Muscle layer of duodenum (tissue), 2 donors: Measurements from ENCODE around the gene ATG4B.
"Not testable (repeated sequence)": the region's sequence is repeated elsewhere in the genome, so short reads cannot be mapped to it uniquely, and the experiment has no call there.

ENCODE experiments used
- H3K27ac ChIP-seq: one replicate; pipeline ENCODE4 v1.7.0; 2013; ENCODE audit warnings: mild to moderate bottlenecking, low read length
- H3K27me3 ChIP-seq: one replicate; pipeline ENCODE4 v1.7.0; 2013; ENCODE audit warnings: low read depth, mild to moderate bottlenecking, control low read depth, low read length
- H3K36me3 ChIP-seq, 2 donors: one replicate each; pipeline ENCODE4 v1.7.0; 2013; ENCODE audit warnings: low read length in 2 of 2, control low read depth in 1 of 2, mild to moderate bottlenecking in 1 of 2; ENCODE audit not compliant: insufficient read depth in 2 of 2, control insufficient read depth in 1 of 2
- H3K4me1 ChIP-seq, 2 donors: one replicate each; pipeline ENCODE4 v1.7.0; 2013; ENCODE audit warnings: low read length in 2 of 2, mild to moderate bottlenecking in 2 of 2, control low read depth in 1 of 2, moderate library complexity in 1 of 2; ENCODE audit not compliant: insufficient read depth in 2 of 2, control insufficient read depth in 1 of 2
- H3K4me3 ChIP-seq, 2 donors: one replicate each; pipeline ENCODE4 v1.7.0; 2013; ENCODE audit warnings: low read length in 2 of 2, low read depth in 1 of 2, mild to moderate bottlenecking in 1 of 2
- H3K9me3 ChIP-seq, 2 donors: one replicate each; pipeline ENCODE4 v1.7.0; 2013; ENCODE audit warnings: low read length in 2 of 2, control low read depth in 1 of 2, mild to moderate bottlenecking in 1 of 2; ENCODE audit not compliant: control insufficient read depth in 1 of 2
- donor health status: healthy.

Gene ATG4B

GRCh38 chr2:241658296-241658695, 20.8 kb downstream of the ATG4B start:
- H3K27me3 ChIP-seq = no peaks in the 10 kb centered on the region
- no peak overlapping the region for H3K27ac ChIP-seq
- no peaks in the 10 kb centered on the region for H3K4me1 ChIP-seq
- peaks cover 56 to 75% of the 10 kb centered on the region in 2 donors for H3K36me3 ChIP-seq
- H3K9me3 ChIP-seq = no peaks in the 10 kb centered on the region
- H3K4me3 ChIP-seq = no peak overlapping the region

GRCh38 chr2:241659150-241659739, 21.8 kb downstream of the ATG4B start:
- Histone ChIP-seq H3K27ac (no peak overlapping the region), H3K27me3 (no peaks in the 10 kb centered on the region), H3K4me1 (no peaks in the 10 kb centered on the region), H3K4me3 (no peak overlapping the region), H3K36me3 (peaks cover 56 to 72% of the 10 kb centered on the region in 2 donors), H3K9me3 (no peaks in the 10 kb centered on the region)

GRCh38 chr2:241660593-241661213, 23.2 kb downstream of the ATG4B start:
- Histone ChIP-seq H3K27me3 (no peaks in the 10 kb centered on the region), H3K4me1 (no peaks in the 10 kb centered on the region), H3K4me3 (no peak overlapping the region), H3K36me3 (peaks cover 43 to 57% of the 10 kb centered on the region in 2 donors), H3K9me3 (no peaks in the 10 kb centered on the region), H3K27ac (no peak overlapping the region)

GRCh38 chr2:241662731-241663130, 25.2 kb downstream of the ATG4B start:
- not testable (repeated sequence) for H3K27ac ChIP-seq, H3K9me3 ChIP-seq
- peaks cover 43 to 58% of the 10 kb centered on the region in 2 donors for H3K36me3 ChIP-seq

GRCh38 chr2:241665731-241666440, 28.4 kb downstream of the ATG4B start:
- H3K36me3 ChIP-seq = peaks cover 40 to 55% of the 10 kb centered on the region in 2 donors
- no peaks in the 10 kb centered on the region for H3K27me3 ChIP-seq
- no peaks in the 10 kb centered on the region for H3K9me3 ChIP-seq
- H3K4me1 ChIP-seq = no peaks in the 10 kb centered on the region
- H3K4me3 ChIP-seq = no peak overlapping the region
- no peak overlapping the region for H3K27ac ChIP-seq

More at GRCh38 chr2:241662731-241663130, 25.2 kb downstream of the ATG4B start:
- H3K4me3 ChIP-seq, H3K4me1 ChIP-seq, H3K27me3 ChIP-seq: not testable (repeated sequence)

- Histone ChIP-seq H3K27me3 (no peaks in the 10 kb centered on the region), H3K36me3 (peaks cover 32 to 55% of the 10 kb centered on the region in 2 donors), H3K27ac (no peak overlapping the region), H3K9me3 (no peaks in the 10 kb centered on the region), H3K4me1 (no peaks in the 10 kb centered on the region), H3K4me3 (no peak overlapping the region)
Measured at GRCh38 chr2:241666627-241667400, 29.3 kb downstream of the ATG4B start.

GRCh38 chr2:241668354-241668753, 30.9 kb downstream of the ATG4B start:
- no peaks in the 10 kb centered on the region for H3K9me3 ChIP-seq
- H3K27me3 ChIP-seq = no peaks in the 10 kb centered on the region
- no peak overlapping the region for H3K4me3 ChIP-seq
- H3K36me3 ChIP-seq = peaks cover 26 to 63% of the 10 kb centered on the region in 2 donors
- H3K4me1 ChIP-seq = no peaks in the 10 kb centered on the region
- H3K27ac ChIP-seq = no peak overlapping the region

GRCh38 chr2:241668839-241669238, 31.3 kb downstream of the ATG4B start:
- Histone ChIP-seq H3K36me3 (peaks cover 26 to 64% of the 10 kb centered on the region in 2 donors), H3K4me1 (no peaks in the 10 kb centered on the region), H3K27me3 (no peaks in the 10 kb centered on the region), H3K27ac (no peak overlapping the region), H3K9me3 (no peaks in the 10 kb centered on the region), H3K4me3 (no peak overlapping the region)

GRCh38 chr2:241670333-241671110, 33.0 kb downstream of the ATG4B start:
- H3K27ac ChIP-seq = no peak overlapping the region
- no peaks in the 10 kb centered on the region for H3K4me1 ChIP-seq
- no peak overlapping the region for H3K4me3 ChIP-seq
- no peaks in the 10 kb centered on the region for H3K27me3 ChIP-seq
- H3K36me3 ChIP-seq = peaks cover 26 to 66% of the 10 kb centered on the region in 2 donors
- no peaks in the 10 kb centered on the region for H3K9me3 ChIP-seq

GRCh38 chr2:241671457-241672240, 34.2 kb downstream of the ATG4B start:
- H3K36me3 ChIP-seq = peaks cover 19 to 72% of the 10 kb centered on the region in 2 donors
- no peak overlapping the region for H3K27ac ChIP-seq
- no peaks in the 10 kb centered on the region for H3K9me3 ChIP-seq
- H3K4me3 ChIP-seq = no peak overlapping the region
- H3K27me3 ChIP-seq = no peaks in the 10 kb centered on the region
- H3K4me1 ChIP-seq = no peaks in the 10 kb centered on the region
